Vagina (tissue), 2 donors: ENCODE data around the gene IFNK.

ENCODE experiments used
- POLR2A ChIP-seq, 2 donors: fragments of 450-650 bp; IDR thresholded peaks; one replicate each; pipeline ENCODE4 v1.6.1; 2017; ENCODE audit warnings: antibody characterized with exemption in 2 of 2, mild to moderate bottlenecking in 2 of 2, moderate library complexity in 2 of 2
- POLR2AphosphoS5 ChIP-seq, 2 donors: sonication (generic); formaldehyde crosslinking; IDR thresholded peaks; one replicate each; pipeline ENCODE4 v1.9.0; 2017; ENCODE audit warnings: antibody characterized with exemption in 2 of 2, mild to moderate bottlenecking in 2 of 2, low read depth in 1 of 2; ENCODE audit not compliant: insufficient read depth in 1 of 2
- TF ChIP-seq, protein P1 (sequence below), 3 experiments: fragments of 450-650 bp in 2 of 3; fragments of 200-600 bp in 1 of 3; sonication (generic) in 1 of 3; IDR thresholded peaks; one replicate each; pipeline ENCODE4 v1.5.1; 2017 to 2019; ENCODE audit warnings: antibody characterized with exemption in 3 of 3, mild to moderate bottlenecking in 2 of 3, moderate library complexity in 2 of 3

GRCh38 chr9:27518809-27519208 lies 5.3 kb upstream of the IFNK start:
- TF ChIP-seq, protein P1, sequence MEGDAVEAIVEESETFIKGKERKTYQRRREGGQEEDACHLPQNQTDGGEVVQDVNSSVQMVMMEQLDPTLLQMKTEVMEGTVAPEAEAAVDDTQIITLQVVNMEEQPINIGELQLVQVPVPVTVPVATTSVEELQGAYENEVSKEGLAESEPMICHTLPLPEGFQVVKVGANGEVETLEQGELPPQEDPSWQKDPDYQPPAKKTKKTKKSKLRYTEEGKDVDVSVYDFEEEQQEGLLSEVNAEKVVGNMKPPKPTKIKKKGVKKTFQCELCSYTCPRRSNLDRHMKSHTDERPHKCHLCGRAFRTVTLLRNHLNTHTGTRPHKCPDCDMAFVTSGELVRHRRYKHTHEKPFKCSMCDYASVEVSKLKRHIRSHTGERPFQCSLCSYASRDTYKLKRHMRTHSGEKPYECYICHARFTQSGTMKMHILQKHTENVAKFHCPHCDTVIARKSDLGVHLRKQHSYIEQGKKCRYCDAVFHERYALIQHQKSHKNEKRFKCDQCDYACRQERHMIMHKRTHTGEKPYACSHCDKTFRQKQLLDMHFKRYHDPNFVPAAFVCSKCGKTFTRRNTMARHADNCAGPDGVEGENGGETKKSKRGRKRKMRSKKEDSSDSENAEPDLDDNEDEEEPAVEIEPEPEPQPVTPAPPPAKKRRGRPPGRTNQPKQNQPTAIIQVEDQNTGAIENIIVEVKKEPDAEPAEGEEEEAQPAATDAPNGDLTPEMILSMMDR (IDR thresholded peaks at IDR 0.05): no peak
- TF ChIP-seq POLR2A (IDR thresholded peaks at IDR 0.05) (no peak), POLR2AphosphoS5 (IDR thresholded peaks at IDR 0.05; ENCODE audit: insufficient read depth in 1 of 2, low read depth in 1 of 2) (no peak)
